ENCODE results near the gene LIME1.

GRCh38 chr20:63703471-63703975 lies 32.9 kb upstream of the LIME1 start:
- TF ChIP-seq, protein P1, sequence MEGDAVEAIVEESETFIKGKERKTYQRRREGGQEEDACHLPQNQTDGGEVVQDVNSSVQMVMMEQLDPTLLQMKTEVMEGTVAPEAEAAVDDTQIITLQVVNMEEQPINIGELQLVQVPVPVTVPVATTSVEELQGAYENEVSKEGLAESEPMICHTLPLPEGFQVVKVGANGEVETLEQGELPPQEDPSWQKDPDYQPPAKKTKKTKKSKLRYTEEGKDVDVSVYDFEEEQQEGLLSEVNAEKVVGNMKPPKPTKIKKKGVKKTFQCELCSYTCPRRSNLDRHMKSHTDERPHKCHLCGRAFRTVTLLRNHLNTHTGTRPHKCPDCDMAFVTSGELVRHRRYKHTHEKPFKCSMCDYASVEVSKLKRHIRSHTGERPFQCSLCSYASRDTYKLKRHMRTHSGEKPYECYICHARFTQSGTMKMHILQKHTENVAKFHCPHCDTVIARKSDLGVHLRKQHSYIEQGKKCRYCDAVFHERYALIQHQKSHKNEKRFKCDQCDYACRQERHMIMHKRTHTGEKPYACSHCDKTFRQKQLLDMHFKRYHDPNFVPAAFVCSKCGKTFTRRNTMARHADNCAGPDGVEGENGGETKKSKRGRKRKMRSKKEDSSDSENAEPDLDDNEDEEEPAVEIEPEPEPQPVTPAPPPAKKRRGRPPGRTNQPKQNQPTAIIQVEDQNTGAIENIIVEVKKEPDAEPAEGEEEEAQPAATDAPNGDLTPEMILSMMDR (IDR thresholded peaks at IDR 0.05 in 2 of 3, conservative IDR thresholded peaks at IDR 0.05 in 1 of 3; ENCODE audit: insufficient read depth in 2 of 3, low read depth in 1 of 3, low read length in 3 of 3) = no peak
- no peak for TF ChIP-seq MEF2D (tag; conservative IDR thresholded peaks at IDR 0.05; ENCODE audit: low read depth)
- no peak for TF ChIP-seq EP300 (IDR thresholded peaks at IDR 0.05; ENCODE audit: low read length)
- no peak for TF ChIP-seq GABPA (tag; conservative IDR thresholded peaks at IDR 0.05; ENCODE audit: low read depth)
- no peak for TF ChIP-seq ARNT (IDR thresholded peaks at IDR 0.05)
- TF ChIP-seq, protein P2, sequence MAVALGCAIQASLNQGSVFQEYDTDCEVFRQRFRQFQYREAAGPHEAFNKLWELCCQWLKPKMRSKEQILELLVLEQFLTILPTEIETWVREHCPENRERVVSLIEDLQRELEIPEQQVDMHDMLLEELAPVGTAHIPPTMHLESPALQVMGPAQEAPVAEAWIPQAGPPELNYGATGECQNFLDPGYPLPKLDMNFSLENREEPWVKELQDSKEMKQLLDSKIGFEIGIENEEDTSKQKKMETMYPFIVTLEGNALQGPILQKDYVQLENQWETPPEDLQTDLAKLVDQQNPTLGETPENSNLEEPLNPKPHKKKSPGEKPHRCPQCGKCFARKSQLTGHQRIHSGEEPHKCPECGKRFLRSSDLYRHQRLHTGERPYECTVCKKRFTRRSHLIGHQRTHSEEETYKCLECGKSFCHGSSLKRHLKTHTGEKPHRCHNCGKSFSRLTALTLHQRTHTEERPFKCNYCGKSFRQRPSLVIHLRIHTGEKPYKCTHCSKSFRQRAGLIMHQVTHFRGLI (CRISPR knock-in tag; IDR thresholded peaks at IDR 0.05) = no peak
